Cerebellar cortex (tissue), 1 donor: Measurements from ENCODE around the gene CYTH1.

Source experiments
- DNase-seq: peaks from one replicate; pipeline ENCODE4 v3.0.0-alpha.2; 2015; ENCODE audit warnings: low spot score

Gene CYTH1

GRCh38 chr17:78715000-78715771 is 66.9 kb downstream of the CYTH1 start:
- DNase-seq = peak; percentile 43

- no peak for DNase-seq
Observed at GRCh38 chr17:78714534-78714933, 67.5 kb downstream of the CYTH1 start.

- no peak for DNase-seq
Observed at GRCh38 chr17:78712043-78712442, 70.0 kb downstream of the CYTH1 start.

GRCh38 chr17:78710607-78711006 is 71.5 kb downstream of the CYTH1 start:
- DNase-seq = no peak

GRCh38 chr17:78709751-78710181 is 72.3 kb downstream of the CYTH1 start:
- no peak for DNase-seq

- DNase-seq = no peak
Observed at GRCh38 chr17:78709119-78709681, 72.9 kb downstream of the CYTH1 start.

GRCh38 chr17:78708510-78708973 is 73.5 kb downstream of the CYTH1 start:
- DNase-seq = peak; percentile 89

GRCh38 chr17:78707923-78708322 is 74.2 kb downstream of the CYTH1 start:
- DNase-seq = no peak

GRCh38 chr17:78707016-78707415 is 75.1 kb downstream of the CYTH1 start:
- DNase-seq = no peak

- no peak for DNase-seq
Observed at GRCh38 chr17:78706271-78706915, 75.7 kb downstream of the CYTH1 start.

GRCh38 chr17:78705071-78705470 is 77.0 kb downstream of the CYTH1 start:
- no peak for DNase-seq

- no peak for DNase-seq
Observed at GRCh38 chr17:78704594-78704993, 77.5 kb downstream of the CYTH1 start.

GRCh38 chr17:78697554-78698343 is 84.3 kb downstream of the CYTH1 start:
- no peak for DNase-seq

GRCh38 chr17:78697122-78697521 is 85.0 kb downstream of the CYTH1 start:
- DNase-seq = no peak

GRCh38 chr17:78696016-78696982 is 85.8 kb downstream of the CYTH1 start:
- DNase-seq = no peak

- DNase-seq = no peak
Observed at GRCh38 chr17:78694805-78695531, 87.1 kb downstream of the CYTH1 start.

GRCh38 chr17:78693346-78694083 is 88.6 kb downstream of the CYTH1 start:
- DNase-seq = no peak

GRCh38 chr17:78692460-78693010 is 89.5 kb downstream of the CYTH1 start:
- DNase-seq = no peak

GRCh38 chr17:78689029-78689428 is 93.0 kb downstream of the CYTH1 start:
- DNase-seq = no peak
